Neuron (in vitro differentiated cells): Measurements from ENCODE around the gene PLEKHA4.
"Not testable (repeated sequence)": the region's sequence is repeated elsewhere in the genome, so short reads cannot be mapped to it uniquely, and the experiment has no call there.

Experiments used
- H2AFZ ChIP-seq: one replicate; pipeline ENCODE4 v1.6.1; 2013; ENCODE audit warnings: low read depth, mild to moderate bottlenecking, inconsistent platforms, low read length, moderate library complexity
- H3K27me3 ChIP-seq: one replicate; pipeline ENCODE4 v1.6.1; 2013; ENCODE audit warnings: low read length; ENCODE audit not compliant: insufficient read depth
- H3K36me3 ChIP-seq: one replicate; pipeline ENCODE4 v1.6.1; 2013; ENCODE audit warnings: low read length; ENCODE audit not compliant: insufficient read depth
- H3K4me1 ChIP-seq: one replicate; pipeline ENCODE4 v1.6.1; 2013; ENCODE audit warnings: low read length; ENCODE audit not compliant: insufficient read depth
- H3K4me3 ChIP-seq: 2 replicates; pipeline ENCODE4 v1.5.1; 2013; ENCODE audit warnings: mild to moderate bottlenecking, low read length, moderate library complexity
- H3K9me3 ChIP-seq: one replicate; pipeline ENCODE4 v1.6.1; 2013; ENCODE audit warnings: low read length

The PLEKHA4 gene

DNA sequence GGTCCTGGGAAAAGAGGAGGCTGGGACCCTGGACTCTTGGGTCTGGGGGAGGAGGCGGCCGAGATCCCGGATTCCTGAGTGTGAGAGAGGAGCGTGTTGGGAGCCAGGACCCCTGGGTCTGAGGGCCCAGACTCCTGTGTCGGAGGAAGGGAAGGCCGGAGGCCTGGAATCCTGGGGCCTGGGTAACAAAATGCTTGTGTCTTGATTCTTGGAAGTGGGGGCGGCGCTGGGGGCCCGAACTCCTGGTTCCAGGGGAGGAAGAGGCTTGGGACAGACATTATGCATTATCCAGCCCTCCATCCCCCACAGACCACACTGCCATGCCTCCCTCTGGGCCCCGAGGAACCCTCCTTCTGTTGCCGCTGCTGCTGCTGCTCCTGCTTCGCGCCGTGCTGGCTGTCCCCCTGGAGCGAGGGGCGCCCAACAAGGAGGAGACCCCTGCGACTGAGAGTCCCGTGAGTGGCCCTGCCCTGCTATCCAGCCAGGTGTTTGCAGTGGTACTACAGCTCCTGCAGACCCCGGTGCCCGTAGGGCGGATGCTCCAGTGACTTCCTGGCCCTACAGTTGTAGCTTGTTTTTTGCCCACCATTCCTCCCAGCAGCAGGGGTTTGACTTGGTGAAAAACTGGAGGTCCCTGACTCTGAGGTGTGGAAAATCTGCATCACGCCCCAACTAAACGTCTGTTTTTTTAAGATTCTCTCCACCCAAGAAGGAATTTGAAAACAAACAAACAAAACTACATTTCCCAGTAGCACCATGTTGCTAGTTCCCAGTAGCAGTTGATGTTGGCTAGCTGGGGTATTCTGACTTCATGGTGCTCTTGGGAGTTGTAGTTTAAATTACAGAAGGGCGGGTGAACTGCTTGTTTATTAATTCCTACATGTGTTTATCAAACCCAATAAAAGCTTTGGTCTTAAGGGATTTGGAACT is 32.3 kb upstream of the PLEKHA4 start:
- H3K4me3 ChIP-seq: peak overlapping the region; percentile 90
- peaks cover 5% of the 10 kb centered on the region for H3K4me1 ChIP-seq
- no peaks in the 10 kb centered on the region for H3K27me3 ChIP-seq
- H3K36me3 ChIP-seq: peaks cover 26% of the 10 kb centered on the region
- H2AFZ ChIP-seq: peak overlapping the region; percentile 20
- H3K9me3 ChIP-seq: no peaks in the 10 kb centered on the region

- H3K9me3 ChIP-seq: no peaks in the 10 kb centered on the region
- H3K4me1 ChIP-seq: peaks cover 5% of the 10 kb centered on the region
- H3K27me3 ChIP-seq: no peaks in the 10 kb centered on the region
- peak within 1 kb of the TSS; percentile 53 for H2AFZ ChIP-seq
- peaks cover 19% of the 10 kb centered on the region for H3K36me3 ChIP-seq
- peak within 1 kb of the TSS; percentile 90 for H3K4me3 ChIP-seq
Observed at GRCh38 chr19:48899781-48900476, 31.5 kb upstream of the PLEKHA4 start, which contains the start of gene NUCB1. Gene NUCB1, plus strand, starts transcription at chr19:48900312. Its CDS starts 485 bp downstream, at chr19:48900797.

DNA sequence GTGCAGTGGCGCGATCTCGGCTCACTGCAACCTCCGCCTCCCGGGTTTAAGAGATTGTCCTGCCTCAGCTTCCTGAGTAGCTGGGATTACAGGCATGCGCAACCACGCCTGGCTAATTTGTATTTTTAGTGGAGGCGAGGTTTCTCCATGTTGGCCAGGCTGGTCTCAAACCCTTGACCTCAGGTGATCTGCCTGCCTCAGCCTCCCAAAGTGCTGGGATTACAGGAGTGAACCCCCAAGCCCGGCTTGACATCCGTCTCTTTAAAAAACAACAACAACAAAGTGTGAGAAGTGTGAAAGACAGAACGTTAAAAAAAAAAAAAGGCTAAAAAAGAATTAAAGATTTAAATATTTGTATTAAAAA is 31.0 kb upstream of the PLEKHA4 start:
- not testable (repeated sequence) for H3K4me1 ChIP-seq, H2AFZ ChIP-seq, H3K9me3 ChIP-seq, H3K27me3 ChIP-seq
- peak overlapping the region; percentile 90 for H3K4me3 ChIP-seq
- peaks cover 13% of the 10 kb centered on the region for H3K36me3 ChIP-seq

- Histone ChIP-seq H3K4me1 (peaks cover 5% of the 10 kb centered on the region), H3K36me3 (peaks cover 4% of the 10 kb centered on the region), H2AFZ (no peak overlapping the region), H3K4me3 (no peak overlapping the region), H3K27me3 (no peaks in the 10 kb centered on the region), H3K9me3 (no peaks in the 10 kb centered on the region)
Observed at GRCh38 chr19:48897181-48897580, 28.8 kb upstream of the PLEKHA4 start.

DNA sequence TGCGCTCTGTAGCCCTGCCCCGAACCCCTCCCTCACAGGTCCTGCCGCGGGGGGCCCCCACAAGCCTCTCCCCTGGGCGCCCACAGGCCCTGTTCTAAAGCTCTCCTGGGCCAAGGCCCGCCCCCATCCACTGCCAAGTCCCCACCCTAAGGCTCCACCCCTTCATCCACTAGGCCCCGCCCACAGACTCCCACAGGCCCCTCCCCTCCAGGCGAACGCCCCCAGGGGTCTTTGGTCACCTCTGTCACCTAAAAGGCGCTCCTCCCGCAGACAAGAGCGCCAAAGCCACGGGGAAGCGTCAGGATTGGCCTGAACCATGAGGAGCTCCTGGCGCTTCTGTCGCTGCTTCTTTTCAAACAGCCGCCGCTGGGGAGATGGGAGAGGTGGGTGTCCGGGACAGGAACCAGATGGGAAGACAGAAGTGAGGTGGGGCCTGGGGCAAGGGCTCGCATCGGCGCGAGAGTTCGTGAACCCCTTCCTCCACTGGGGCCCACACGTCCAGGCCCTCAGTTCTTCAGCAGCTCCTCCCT is 27.8 kb upstream of the PLEKHA4 start:
- H3K4me3 ChIP-seq: no peak overlapping the region
- no peaks in the 10 kb centered on the region for H3K27me3 ChIP-seq
- no peaks in the 10 kb centered on the region for H3K9me3 ChIP-seq
- no peak overlapping the region for H2AFZ ChIP-seq
- H3K36me3 ChIP-seq: no peaks in the 10 kb centered on the region
- H3K4me1 ChIP-seq: peaks cover 5% of the 10 kb centered on the region

GRCh38 chr19:48895226-48895625 is 26.8 kb upstream of the PLEKHA4 start:
- Histone ChIP-seq H3K9me3 (peaks cover 3% of the 10 kb centered on the region), H2AFZ (no peak overlapping the region), H3K4me1 (no peaks in the 10 kb centered on the region), H3K4me3 (no peak overlapping the region), H3K27me3 (no peaks in the 10 kb centered on the region), H3K36me3 (no peaks in the 10 kb centered on the region)

DNA sequence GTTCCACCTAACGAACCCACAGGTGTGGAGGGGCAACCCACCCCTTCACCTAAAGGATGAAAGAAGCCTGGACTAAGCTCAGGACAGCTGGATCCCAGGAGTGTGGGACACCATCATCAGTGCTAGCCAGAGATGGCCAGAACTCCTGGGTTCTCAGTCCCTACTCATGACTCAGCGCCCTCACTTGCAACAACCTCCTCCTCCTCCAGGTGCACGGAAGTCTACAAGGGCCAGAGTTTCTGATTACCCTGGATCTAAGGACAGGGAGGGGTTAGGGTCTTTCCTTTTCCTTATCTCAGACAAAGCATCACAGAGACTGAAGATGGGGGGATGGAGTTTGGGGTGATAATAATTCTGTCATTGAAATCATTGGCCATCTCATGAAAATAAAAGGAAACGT is 22.1 kb upstream of the PLEKHA4 start:
- Histone ChIP-seq H3K4me1 (no peaks in the 10 kb centered on the region), H2AFZ (no peak overlapping the region), H3K9me3 (peaks cover 3% of the 10 kb centered on the region), H3K36me3 (no peaks in the 10 kb centered on the region), H3K27me3 (no peaks in the 10 kb centered on the region), H3K4me3 (no peak overlapping the region)

- not testable (repeated sequence) for H3K36me3 ChIP-seq, H3K4me1 ChIP-seq, H2AFZ ChIP-seq, H3K9me3 ChIP-seq, H3K27me3 ChIP-seq, H3K4me3 ChIP-seq
Observed at GRCh38 chr19:48889496-48889895, 21.1 kb upstream of the PLEKHA4 start.

GRCh38 chr19:48887861-48888612 is 19.6 kb upstream of the PLEKHA4 start:
- no peaks in the 10 kb centered on the region for H3K4me1 ChIP-seq
- peaks cover 3% of the 10 kb centered on the region for H3K9me3 ChIP-seq
- no peak overlapping the region for H2AFZ ChIP-seq
- H3K4me3 ChIP-seq: no peak overlapping the region
- H3K27me3 ChIP-seq: no peaks in the 10 kb centered on the region
- H3K36me3 ChIP-seq: no peaks in the 10 kb centered on the region

DNA sequence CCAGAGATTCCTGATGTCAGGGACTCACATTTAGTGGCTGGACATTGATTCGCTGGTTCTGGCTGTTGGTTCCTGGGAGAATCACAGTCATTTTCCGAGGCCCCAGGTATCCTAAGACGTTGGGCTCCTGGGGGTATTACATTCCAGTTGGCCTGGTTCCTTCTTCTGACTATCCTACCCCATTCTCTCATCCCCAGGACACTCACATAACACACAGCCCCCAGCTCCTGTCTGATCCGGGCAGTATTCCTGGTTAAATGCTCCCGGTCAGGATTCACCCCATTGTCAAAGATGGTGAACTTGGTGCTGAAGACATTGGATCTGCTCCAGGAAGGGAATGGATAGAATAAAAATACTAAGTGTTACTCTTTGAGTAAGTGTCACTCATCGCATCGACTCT is 15.3 kb upstream of the PLEKHA4 start:
- no peak overlapping the region for H3K4me3 ChIP-seq
- H3K4me1 ChIP-seq: no peaks in the 10 kb centered on the region
- no peak overlapping the region for H2AFZ ChIP-seq
- peaks cover 4% of the 10 kb centered on the region for H3K9me3 ChIP-seq
- H3K27me3 ChIP-seq: no peaks in the 10 kb centered on the region
- peaks cover 2% of the 10 kb centered on the region for H3K36me3 ChIP-seq

DNA sequence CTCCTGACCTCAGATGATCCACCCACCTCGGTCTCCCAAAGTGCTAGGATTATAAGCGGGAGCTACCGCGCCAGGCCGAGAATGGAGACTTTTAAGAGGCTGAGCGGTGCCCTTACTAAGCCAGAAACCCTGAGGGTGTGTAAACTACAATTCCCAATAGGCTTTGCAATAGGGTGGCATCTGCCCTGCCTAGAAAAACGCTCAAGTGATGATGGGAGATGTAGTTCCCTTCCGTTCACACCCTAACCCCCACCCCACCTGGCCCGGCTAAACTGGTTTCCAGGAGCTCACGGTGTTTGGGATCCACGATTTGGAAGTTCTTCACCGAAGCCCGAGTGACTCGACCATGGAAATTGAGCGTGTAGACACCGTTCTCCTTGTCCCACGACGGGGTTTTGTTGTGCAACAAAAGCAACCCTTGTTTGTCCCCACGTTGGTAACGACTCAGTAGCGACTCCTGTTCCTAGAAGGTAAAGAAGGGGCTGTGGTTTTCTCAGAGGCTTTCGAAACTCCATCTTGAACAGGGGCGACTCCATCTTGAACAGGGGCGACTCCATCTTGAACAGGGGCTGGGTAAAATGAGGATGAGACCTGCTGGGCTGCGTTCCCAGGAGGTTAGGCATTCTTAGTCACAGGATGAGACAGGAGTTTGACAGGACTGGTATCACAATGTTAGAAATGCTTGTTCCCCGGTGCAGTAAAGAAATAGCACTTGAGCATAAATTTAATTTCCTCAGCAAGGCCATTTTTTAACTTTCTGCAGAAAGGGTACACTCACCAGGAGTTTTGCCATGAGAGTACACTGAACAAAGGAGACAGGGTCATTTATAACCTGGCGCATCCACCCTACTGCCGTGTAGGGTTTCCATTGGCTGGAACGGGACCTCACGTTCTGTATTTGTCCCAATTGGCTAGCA is 13.6 kb upstream of the PLEKHA4 start:
- H3K4me3 ChIP-seq: no peak overlapping the region
- no peak overlapping the region for H2AFZ ChIP-seq
- no peaks in the 10 kb centered on the region for H3K27me3 ChIP-seq

GRCh38 chr19:48879696-48880095 is 11.3 kb upstream of the PLEKHA4 start:
- Histone ChIP-seq H3K4me1 (peaks cover 20% of the 10 kb centered on the region), H3K36me3 (peaks cover 11% of the 10 kb centered on the region)
- not testable (repeated sequence) for H2AFZ ChIP-seq, H3K4me3 ChIP-seq, H3K27me3 ChIP-seq, H3K9me3 ChIP-seq

More for the DNA sequence above, 13.6 kb upstream of the PLEKHA4 start:
- Histone ChIP-seq H3K9me3 (peaks cover 4% of the 10 kb centered on the region), H3K36me3 (peaks cover 2% of the 10 kb centered on the region), H3K4me1 (no peaks in the 10 kb centered on the region)
